ENCODE measurements around the gene PRKCH.

- TF ChIP-seq KAT7 (CRISPR knock-in tag; IDR thresholded peaks at IDR 0.05; ENCODE audit: borderline replicate concordance) (no peak), CTCF (IDR thresholded peaks at IDR 0.05) (no peak), ELF4 (CRISPR knock-in tag; IDR thresholded peaks at IDR 0.05; ENCODE audit: low read depth) (no peak)
Measured at GRCh38 chr14:61558271-61558670, 236.9 kb downstream of the PRKCH start.

Measured in WTC11 (cell line).